Choroid plexus epithelial cell (primary cell): Measurements from ENCODE around the gene FBXO7.

ENCODE experiments used
- DNase-seq: peaks from one replicate; pipeline ENCODE4 v3.0.0-alpha.2; 2010; ENCODE audit warnings: low read depth
- H3K4me3 ChIP-seq: 2 replicates; pipeline ENCODE4 v1.5.1; 2011; ENCODE audit warnings: low read depth, mild to moderate bottlenecking, control low read depth, low read length, moderate library complexity
- CTCF ChIP-seq: conservative IDR thresholded peaks from 2 replicates; pipeline ENCODE4 v1.5.1; 2011; ENCODE audit warnings: low read depth, mild to moderate bottlenecking, control low read depth, inconsistent platforms, low read length, moderate library complexity

The FBXO7 gene

GRCh38 chr22:32474635-32475467, at the start of gene FBXO7:
Gene FBXO7, plus strand, starts transcription at chr22:32474811. Its CDS starts 192 bp downstream, at chr22:32475003.
- TF ChIP-seq CTCF = peak; percentile 55
- peak within 1 kb of the TSS; percentile 94 for H3K4me3 ChIP-seq
- peak; percentile 95 for DNase-seq

GRCh38 chr22:32426881-32427280, 47.7 kb upstream of the FBXO7 start:
- TF ChIP-seq CTCF = no peak
- H3K4me3 ChIP-seq = no peak overlapping the region
- DNase-seq = no peak

- no peak for DNase-seq
- TF ChIP-seq CTCF = no peak
- H3K4me3 ChIP-seq = no peak overlapping the region
Observed at GRCh38 chr22:32430352-32430751, 44.3 kb upstream of the FBXO7 start.

- peak; percentile 49 for TF ChIP-seq CTCF
- H3K4me3 ChIP-seq = no peak overlapping the region
- peak; percentile 23 for DNase-seq
Observed at GRCh38 chr22:32444068-32444467, 30.5 kb upstream of the FBXO7 start.

GRCh38 chr22:32446321-32446720, 28.3 kb upstream of the FBXO7 start:
- DNase-seq = no peak
- H3K4me3 ChIP-seq = no peak overlapping the region
- no peak for TF ChIP-seq CTCF

- H3K4me3 ChIP-seq = no peak overlapping the region
- DNase-seq = no peak
- no peak for TF ChIP-seq CTCF
Observed at GRCh38 chr22:32448980-32449379, 25.6 kb upstream of the FBXO7 start.

- no peak for TF ChIP-seq CTCF
- DNase-seq = no peak
- no peak overlapping the region for H3K4me3 ChIP-seq
Observed at GRCh38 chr22:32457031-32457430, 17.6 kb upstream of the FBXO7 start.
